HEK293T (cell line): ENCODE results near the gene MRGPRG.

ENCODE experiments used
- CTCF ChIA-PET: fragments of 350-600 bp; formaldehyde crosslinking; extraction: SDS; loops from one replicate; lab custom pipeline; 2021; ENCODE audit warnings: antibody characterized with exemption, inconsistent platforms; lab: Yijun Ruan, JAX
- POLR2A ChIA-PET: fragments of 350-600 bp; formaldehyde crosslinking; extraction: SDS; loops from one replicate; lab custom pipeline; 2020; ENCODE audit warnings: antibody characterized with exemption, inconsistent platforms; lab: Yijun Ruan, JAX
- DNase-seq: peaks from one replicate; pipeline ENCODE4 v3.0.0; 2012; ENCODE audit warnings: mixed read lengths; ENCODE audit errors: extremely low spot score
- ARNT ChIP-seq: fragments of 450-650 bp; IDR thresholded peaks from 2 replicates; pipeline ENCODE4 v1.6.1; 2017; ENCODE audit warnings: mild to moderate bottlenecking
- BHLHE40 ChIP-seq: fragments of 450-650 bp; IDR thresholded peaks from 2 replicates; pipeline ENCODE4 v1.6.1; 2016; ENCODE audit warnings: mild to moderate bottlenecking, moderate library complexity, borderline replicate concordance
- CTBP1 ChIP-seq: fragments of 450-650 bp; IDR thresholded peaks from 2 replicates; pipeline ENCODE4 v1.6.1; 2016; ENCODE audit warnings: borderline replicate concordance
- ELF4 ChIP-seq: fragments of 450-650 bp; IDR thresholded peaks from 2 replicates; pipeline ENCODE4 v1.6.1; 2017; ENCODE audit warnings: antibody characterized with exemption
- FOXA1 ChIP-seq: fragments of 450-650 bp; IDR thresholded peaks from 2 replicates; pipeline ENCODE4 v1.6.1; 2016; ENCODE audit warnings: mild to moderate bottlenecking
- FOXK2 ChIP-seq: fragments of 450-650 bp; IDR thresholded peaks from 2 replicates; pipeline ENCODE4 v1.6.1; 2016; ENCODE audit warnings: mild to moderate bottlenecking
- FOXM1 ChIP-seq: fragments of 450-650 bp; IDR thresholded peaks from 2 replicates; pipeline ENCODE4 v1.6.1; 2017; ENCODE audit warnings: mild to moderate bottlenecking, borderline replicate concordance
- HDGF ChIP-seq: fragments of 450-650 bp; IDR thresholded peaks from 2 replicates; pipeline ENCODE4 v1.6.1; 2017; ENCODE audit warnings: antibody characterized with exemption, borderline replicate concordance
- L3MBTL2 ChIP-seq: fragments of 450-650 bp; conservative IDR thresholded peaks from 2 replicates; pipeline ENCODE4 v1.6.1; 2016; ENCODE audit warnings: mild to moderate bottlenecking
- LEF1 ChIP-seq: fragments of 450-650 bp; IDR thresholded peaks from 2 replicates; pipeline ENCODE4 v1.6.1; 2017; ENCODE audit warnings: mild to moderate bottlenecking, borderline replicate concordance
- NFRKB ChIP-seq: fragments of 450-650 bp; IDR thresholded peaks from 2 replicates; pipeline ENCODE4 v1.6.1; 2016; ENCODE audit warnings: mild to moderate bottlenecking, moderate library complexity
- SP1 ChIP-seq: fragments of 450-650 bp; IDR thresholded peaks from 2 replicates; pipeline ENCODE4 v1.6.1; 2017
- SUZ12 ChIP-seq: fragments of 450-650 bp; IDR thresholded peaks from 2 replicates; pipeline ENCODE4 v1.6.1; 2016; ENCODE audit warnings: mild to moderate bottlenecking
- TARDBP ChIP-seq: fragments of 450-650 bp; IDR thresholded peaks from 2 replicates; pipeline ENCODE4 v1.6.1; 2016
- ZNF384 ChIP-seq: fragments of 450-650 bp; IDR thresholded peaks from 2 replicates; pipeline ENCODE4 v1.6.1; 2016
- TF ChIP-seq, protein P1 (sequence below): fragments of 450-650 bp; IDR thresholded peaks from 2 replicates; pipeline ENCODE4 v1.6.1; 2016

Gene MRGPRG

DNA sequence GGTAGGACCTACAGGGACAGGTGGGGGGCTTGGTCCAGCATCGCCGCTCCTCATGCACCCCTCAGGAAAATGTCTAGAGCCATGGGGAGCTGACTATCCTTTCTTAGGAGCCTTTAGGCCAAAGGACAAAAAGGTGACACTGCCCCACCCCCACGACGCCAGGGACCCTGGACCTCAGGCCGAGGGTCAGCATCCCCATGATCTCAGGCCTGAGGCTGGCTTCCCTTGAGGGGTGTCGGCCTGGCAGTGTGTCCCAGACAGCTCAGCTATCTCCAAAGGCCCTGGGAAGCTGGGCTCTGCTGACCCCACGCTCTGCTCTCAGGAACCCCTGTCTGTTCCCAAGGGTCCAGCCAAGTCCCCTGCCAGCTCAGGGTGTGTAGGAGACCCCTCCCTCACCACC lies 16.3 kb downstream of the MRGPRG start:
- ChIA-PET POLR2A (no interaction called here), CTCF (no interaction called here)
- no peak for TF ChIP-seq HDGF
- TF ChIP-seq SP1: no peak
- no peak for TF ChIP-seq LEF1
- TF ChIP-seq, protein P1, sequence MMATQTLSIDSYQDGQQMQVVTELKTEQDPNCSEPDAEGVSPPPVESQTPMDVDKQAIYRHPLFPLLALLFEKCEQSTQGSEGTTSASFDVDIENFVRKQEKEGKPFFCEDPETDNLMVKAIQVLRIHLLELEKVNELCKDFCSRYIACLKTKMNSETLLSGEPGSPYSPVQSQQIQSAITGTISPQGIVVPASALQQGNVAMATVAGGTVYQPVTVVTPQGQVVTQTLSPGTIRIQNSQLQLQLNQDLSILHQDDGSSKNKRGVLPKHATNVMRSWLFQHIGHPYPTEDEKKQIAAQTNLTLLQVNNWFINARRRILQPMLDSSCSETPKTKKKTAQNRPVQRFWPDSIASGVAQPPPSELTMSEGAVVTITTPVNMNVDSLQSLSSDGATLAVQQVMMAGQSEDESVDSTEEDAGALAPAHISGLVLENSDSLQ: no peak
- TF ChIP-seq NFRKB: no peak
- TF ChIP-seq FOXM1: no peak
- DNase-seq: no peak

DNA sequence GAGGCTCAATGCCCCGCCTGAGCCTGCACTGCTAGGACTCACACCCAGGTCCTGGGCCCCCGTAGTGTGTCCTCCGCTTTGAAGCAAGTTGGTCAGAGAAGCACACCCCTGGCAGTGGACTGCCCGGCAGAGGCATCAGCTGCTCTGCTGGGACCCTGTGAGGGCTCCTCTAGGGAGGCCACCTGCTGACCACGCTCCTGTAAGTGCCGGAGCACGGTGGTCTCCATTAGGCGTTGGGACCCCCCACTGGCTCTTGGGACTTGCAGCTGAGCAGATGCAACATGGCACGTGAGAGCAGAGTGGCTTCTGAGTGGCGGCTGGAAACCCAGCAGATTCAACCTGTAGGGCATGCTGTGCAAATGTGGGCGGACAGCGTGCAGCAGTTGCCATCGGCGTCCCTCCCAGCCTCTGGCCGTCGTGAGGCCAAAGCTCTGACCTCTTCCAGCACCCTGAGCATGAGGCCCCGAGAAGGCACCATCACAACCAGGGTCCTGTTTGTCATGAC lies 16.9 kb downstream of the MRGPRG start:
- POLR2A ChIA-PET: no interaction called here

DNA sequence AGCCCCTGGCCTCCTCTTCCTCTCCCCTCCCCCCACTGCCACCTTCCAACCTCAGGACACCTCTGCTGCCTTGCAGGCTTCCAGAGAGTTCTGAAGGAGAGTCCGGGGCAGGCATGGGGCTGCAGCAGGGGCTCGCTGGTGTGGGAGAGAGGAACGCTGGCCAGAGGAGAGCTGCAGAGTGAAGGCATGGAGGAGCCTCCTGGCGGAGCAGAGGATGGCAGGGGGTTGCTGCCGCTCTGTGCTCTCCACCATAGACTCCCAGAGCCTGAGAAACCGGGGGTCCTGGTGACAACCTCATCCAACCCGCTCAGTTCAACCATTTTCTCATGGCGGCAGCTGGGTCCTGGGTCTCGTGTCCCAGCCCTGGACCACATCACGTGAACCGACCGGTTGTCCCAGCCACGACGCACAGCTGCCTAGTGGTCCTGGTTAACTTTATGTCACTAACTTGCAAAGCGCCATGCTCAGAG lies 17.5 kb downstream of the MRGPRG start:
- CTCF ChIA-PET: no interaction called here
- POLR2A ChIA-PET: no interaction called here
- no peak for DNase-seq
- no peak for TF ChIP-seq FOXA1
- no peak for TF ChIP-seq FOXM1
- no peak for TF ChIP-seq CTBP1
- TF ChIP-seq NFRKB: no peak
- no peak for TF ChIP-seq L3MBTL2
- TF ChIP-seq ZNF384: no peak
- no peak for TF ChIP-seq LEF1
- TF ChIP-seq TARDBP: no peak
- TF ChIP-seq ELF4: no peak
- no peak for TF ChIP-seq FOXK2
- TF ChIP-seq, protein P1: no peak
- TF ChIP-seq ARNT: no peak
- TF ChIP-seq BHLHE40: no peak
- TF ChIP-seq HDGF: no peak
- no peak for TF ChIP-seq SP1
- TF ChIP-seq SUZ12: no peak

More for the DNA sequence above, 16.9 kb downstream of the MRGPRG start:
- no peak for TF ChIP-seq LEF1
- TF ChIP-seq L3MBTL2: no peak
- no peak for TF ChIP-seq TARDBP
- TF ChIP-seq CTBP1: no peak
- no peak for TF ChIP-seq NFRKB
- no peak for TF ChIP-seq SP1
- no peak for TF ChIP-seq SUZ12
- no peak for TF ChIP-seq ELF4
- no peak for TF ChIP-seq ZNF384
- no peak for TF ChIP-seq FOXA1
- no peak for TF ChIP-seq FOXK2
- TF ChIP-seq BHLHE40: no peak
- TF ChIP-seq FOXM1: no peak
- no peak for DNase-seq
- CTCF ChIA-PET: no interaction called here

DNA sequence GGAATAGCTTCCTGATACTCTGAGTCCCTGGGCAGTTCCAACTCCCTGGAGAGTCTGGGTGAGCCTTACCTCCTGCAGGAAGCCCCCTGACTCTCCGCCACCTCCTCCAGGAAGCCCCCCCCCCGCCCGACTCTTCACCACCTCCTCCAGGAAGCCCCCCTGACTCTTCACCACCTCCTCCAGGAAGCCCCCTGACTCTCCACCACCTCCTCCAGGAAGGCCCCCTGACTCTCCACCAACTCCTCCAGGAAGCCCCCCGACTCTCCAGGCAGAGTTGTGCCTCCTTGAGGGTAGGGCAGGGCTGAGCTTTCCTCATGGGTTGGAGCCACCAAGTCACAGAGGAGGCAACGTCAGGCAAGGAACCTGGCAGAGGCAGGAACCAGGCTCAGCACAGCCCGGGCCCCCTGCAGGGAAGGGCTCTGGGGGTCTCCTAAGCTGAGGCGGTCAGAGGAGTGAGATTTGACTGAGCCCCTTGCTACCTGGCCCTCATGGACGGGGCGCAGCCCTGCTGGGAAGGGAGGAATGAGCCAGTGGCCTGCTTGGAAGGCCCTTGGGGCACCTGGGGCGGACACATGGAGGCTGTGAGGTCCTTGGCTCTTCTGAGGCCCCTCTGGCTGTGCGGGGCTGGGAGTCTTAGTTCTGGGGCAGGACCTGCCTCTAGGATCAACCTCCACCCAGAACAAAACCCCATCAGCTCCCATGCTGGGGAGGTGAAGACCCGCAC lies 18.1 kb downstream of the MRGPRG start:
- CTCF ChIA-PET: no interaction called here
- POLR2A ChIA-PET: no interaction called here
- TF ChIP-seq FOXA1: no peak
- no peak for TF ChIP-seq L3MBTL2
- TF ChIP-seq ZNF384: no peak
- no peak for TF ChIP-seq ARNT
- no peak for TF ChIP-seq ELF4
- TF ChIP-seq TARDBP: no peak
- no peak for TF ChIP-seq SP1
- no peak for TF ChIP-seq CTBP1
- TF ChIP-seq LEF1: no peak
- no peak for TF ChIP-seq BHLHE40
- no peak for TF ChIP-seq FOXM1
- TF ChIP-seq HDGF: no peak
- TF ChIP-seq, protein P1: no peak
- no peak for TF ChIP-seq NFRKB
- DNase-seq: no peak

DNA sequence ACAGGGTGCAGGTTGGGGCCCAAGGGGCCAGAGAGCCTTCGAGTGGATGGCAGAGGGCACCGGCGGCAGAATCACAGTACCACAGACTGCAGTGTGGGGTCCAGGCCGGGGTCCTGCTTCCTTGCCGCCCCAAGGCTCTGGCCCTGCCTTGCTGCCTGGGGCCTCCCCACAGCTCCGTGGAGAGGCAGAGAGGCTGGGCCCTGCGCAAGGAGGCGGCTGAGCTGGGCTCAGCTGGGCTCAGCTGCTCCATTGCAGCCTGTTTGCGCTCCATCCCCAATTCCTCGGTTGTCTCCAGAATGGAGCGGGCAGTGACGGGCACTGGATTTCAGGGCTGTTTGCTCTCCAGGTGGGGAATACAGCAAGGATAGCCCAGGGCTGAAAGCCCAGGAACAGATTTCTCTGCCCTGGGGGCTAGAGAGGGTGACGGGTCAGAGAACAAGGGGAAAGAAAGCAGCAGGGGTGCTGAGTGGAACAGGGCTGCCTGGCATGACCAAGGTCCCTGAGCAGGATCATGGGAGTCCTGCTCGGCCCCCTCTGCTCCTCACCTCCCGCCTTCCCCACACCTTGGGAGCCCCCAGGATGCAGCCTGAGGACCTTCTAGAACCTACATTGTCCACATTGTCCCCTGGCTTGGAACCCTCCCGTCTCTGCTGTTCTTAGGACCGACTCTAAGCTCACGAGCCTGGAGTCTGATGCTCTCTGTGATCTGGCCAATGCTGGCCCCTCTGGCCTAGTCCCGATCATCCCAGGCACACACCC lies 18.9 kb downstream of the MRGPRG start:
- no peak for DNase-seq
- ChIA-PET POLR2A (no interaction called here), CTCF (no interaction called here)
- TF ChIP-seq FOXM1 (no peak), ARNT (no peak), SUZ12 (no peak), HDGF (no peak), LEF1 (no peak), ZNF384 (no peak), L3MBTL2 (no peak), FOXA1 (no peak), FOXK2 (no peak), NFRKB (no peak), ELF4 (no peak), SP1 (no peak), CTBP1 (no peak), TARDBP (no peak), BHLHE40 (no peak)
- TF ChIP-seq, protein P1: no peak
